Posterior cingulate gyrus (tissue), 11 donors: ENCODE results near the gene MST1.

ENCODE experiments used
- DNase-seq, 10 donors: peaks; one replicate each; pipeline versions ENCODE4 v3.0.0 to v3.0.0-alpha.2; 2020 to 2021; ENCODE audit warnings: mixed read lengths in 3 of 10
- intact Hi-C: fragments of 100-400 bp; cut with DNase I; formaldehyde crosslinking; loops from one replicate; pipeline ENCODE4 v1.15.1; 2023

MST1 gene

DNA sequence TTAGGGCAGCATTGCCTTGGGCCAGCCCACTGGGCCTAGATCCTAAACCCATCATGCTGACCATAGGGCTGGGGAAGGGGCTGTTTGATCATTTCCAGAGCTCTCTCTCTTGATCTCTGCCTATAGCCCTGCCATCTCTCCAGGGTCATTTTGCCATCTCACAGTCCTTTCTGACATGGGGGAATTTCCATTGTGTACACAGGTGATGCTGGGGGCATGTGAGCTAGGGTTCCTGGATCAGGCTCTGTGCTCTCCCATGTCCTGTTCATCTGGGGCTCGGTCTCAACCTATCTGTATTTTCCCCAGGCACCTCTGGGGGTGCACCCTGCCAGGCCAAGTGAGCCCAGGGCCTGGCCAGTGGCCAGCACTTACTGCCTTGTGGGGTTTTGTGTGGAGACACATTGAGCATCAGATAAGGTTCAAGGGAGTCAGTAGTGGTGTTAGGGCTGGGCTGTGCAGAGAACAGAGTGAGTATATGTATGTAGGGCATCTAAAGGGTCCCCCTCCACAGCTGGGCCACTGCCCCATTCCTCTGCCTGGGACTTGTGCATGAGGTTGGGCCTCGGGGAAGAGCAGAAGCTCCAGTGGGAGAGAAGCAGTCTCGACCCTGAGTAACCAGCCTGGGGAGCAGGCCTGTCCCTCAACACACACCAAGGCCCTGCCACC lies 40.8 kb downstream of the MST1 start:
- intact Hi-C loops, result no loop called here
- DNase-seq, result peak in 3 of 10 donors; percentile 53 to 57 (median 55)

GRCh38 chr3:49647741-49648140 lies 41.5 kb downstream of the MST1 start:
- DNase-seq, result peak in 3 of 10 donors; percentile 40 to 59 (median 40)
- intact Hi-C loops, result no loop called here

- intact Hi-C loops, result no loop called here
Observed at GRCh38 chr3:49646236-49646635, 43.0 kb downstream of the MST1 start.

DNA sequence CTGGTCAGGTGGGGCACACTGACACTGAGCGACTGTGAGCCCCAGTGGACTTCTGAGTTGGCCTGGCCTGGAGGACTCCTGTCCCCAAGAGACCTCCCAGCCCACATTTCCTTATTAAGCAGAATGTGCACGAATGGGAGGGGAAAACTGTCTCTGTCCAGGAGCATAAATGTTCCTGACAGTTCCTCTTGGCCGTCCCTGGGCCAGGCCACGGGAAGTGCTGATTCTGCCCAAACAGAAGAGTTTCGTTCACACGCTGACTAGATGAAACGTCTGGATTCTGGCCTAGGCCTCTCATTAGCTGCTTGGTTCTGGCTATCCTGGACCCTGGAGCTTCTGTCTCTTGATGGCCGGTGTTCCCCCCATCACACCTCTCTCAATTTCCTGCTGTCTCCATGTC lies 44.6 kb downstream of the MST1 start:
- peak in 1 of 10 donors; percentile 75 for DNase-seq
- intact Hi-C loops, result no loop called here

More at GRCh38 chr3:49646236-49646635, 43.0 kb downstream of the MST1 start:
- DNase-seq, result peak in 1 of 10 donors; percentile 37

DNA sequence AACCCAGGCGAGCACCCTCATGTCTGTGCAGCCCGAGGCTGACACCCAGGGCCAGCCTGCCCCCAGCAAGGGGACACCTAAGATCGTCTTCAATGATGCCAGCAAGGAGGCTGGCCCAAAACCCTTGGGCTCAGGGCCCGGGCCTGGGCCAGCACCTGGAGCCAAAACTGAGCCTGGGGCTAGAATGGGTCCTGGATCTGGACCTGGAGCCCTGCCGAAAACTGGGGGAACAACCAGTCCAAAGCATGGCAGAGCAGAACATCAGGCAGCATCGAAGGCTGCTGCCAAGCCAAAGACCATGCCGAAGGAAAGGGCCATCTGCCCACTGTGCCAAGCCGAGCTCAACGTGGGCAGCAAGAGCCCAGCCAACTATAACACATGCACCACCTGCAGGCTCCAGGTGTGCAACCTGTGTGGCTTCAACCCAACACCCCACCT lies 46.5 kb downstream of the MST1 start:
- intact Hi-C loops, result no loop called here
- DNase-seq, result peak in 2 of 10 donors; percentile 68 to 74

- DNase-seq, result peak in 3 of 10 donors; percentile 44 to 63 (median 54)
- intact Hi-C loops, result no loop called here
Observed at GRCh38 chr3:49641921-49642707, 47.2 kb downstream of the MST1 start.

- intact Hi-C loops, result no loop called here
- peak in 3 of 10 donors; percentile 16 to 60 (median 37) for DNase-seq
Observed at GRCh38 chr3:49641292-49641691, 48.0 kb downstream of the MST1 start.

DNA sequence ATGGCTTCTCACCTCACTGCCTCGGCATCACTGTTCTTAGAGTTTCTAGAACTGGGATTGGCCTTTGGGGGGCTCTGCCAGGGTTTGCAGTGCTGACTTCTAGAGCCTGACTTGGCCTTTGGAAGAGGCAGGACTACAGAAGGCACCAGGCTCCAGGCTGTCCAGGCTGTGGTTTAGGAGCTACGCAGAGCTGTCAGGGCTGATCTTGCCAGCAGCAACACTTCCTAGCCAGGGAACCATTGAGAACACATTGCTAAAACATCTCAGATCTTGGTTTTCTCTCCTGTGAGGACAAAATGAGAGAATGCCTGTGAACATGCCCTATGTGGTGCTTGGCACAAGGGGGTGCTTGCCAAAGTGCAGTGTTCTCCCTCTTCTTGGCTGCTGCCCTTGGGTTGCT lies 49.7 kb downstream of the MST1 start:
- intact Hi-C loops, result no loop called here
- peak in 1 of 10 donors; percentile 89 for DNase-seq

- peak in 8 of 10 donors; percentile 62 to 94 (median 76) for DNase-seq
Observed at GRCh38 chr3:49638445-49638844, 50.8 kb downstream of the MST1 start.

GRCh38 chr3:49636883-49637609 lies 52.2 kb downstream of the MST1 start:
- DNase-seq, result peak in 6 of 10 donors; percentile 43 to 90 (median 77)
- intact Hi-C loops, result no loop called here

More at GRCh38 chr3:49638445-49638844, 50.8 kb downstream of the MST1 start:
- intact Hi-C loops, result no loop called here

- intact Hi-C loops, result no loop called here
- DNase-seq, result peak in 1 of 10 donors; percentile 8
Observed at GRCh38 chr3:49634736-49635135, 54.5 kb downstream of the MST1 start.
